Colon (tissue), 2 donors: ENCODE data around the gene MUC6.

ENCODE experiments used
- FAIRE-seq: peaks from 2 replicates; lab custom pipeline; 2012; peaks lifted over from hg19 to GRCh38; lab: Jason Lieb, UNC
- donor health status: control.
- donor health status: control.

The MUC6 gene

DNA sequence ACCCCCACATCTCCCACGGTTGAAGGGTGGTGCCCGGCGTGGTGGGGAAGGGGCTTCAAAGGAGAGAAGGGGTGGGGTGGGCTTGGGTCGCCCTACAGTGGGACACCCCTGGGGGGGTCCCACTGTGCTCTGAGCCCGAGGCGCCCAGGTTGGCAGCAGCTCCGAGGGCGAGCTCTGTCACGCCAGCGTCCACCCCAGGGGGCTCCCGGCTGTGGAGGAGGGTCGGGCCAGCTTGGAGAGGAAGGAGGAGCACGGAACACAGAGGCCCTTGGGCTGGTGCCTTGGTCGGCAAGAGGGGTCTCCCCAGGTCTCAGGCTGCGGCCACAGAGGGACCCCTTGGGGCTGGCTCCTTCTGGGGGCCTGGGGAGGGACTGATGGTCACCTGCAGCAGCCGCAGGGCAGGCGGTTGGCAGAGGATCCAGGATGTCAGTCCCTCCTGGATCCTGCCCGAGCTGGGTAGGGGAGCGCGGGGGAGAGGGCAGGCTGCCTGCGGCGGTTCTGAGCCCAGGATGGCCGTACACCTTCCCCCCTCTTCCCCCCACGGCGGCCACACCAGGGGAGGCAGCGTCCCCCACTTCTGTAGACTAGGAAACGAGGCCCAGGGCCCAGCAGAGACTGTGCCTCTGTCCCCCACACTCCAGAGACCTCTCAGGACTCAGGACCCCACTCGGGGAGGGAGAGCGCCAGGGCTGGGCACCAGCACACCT, 788 bp downstream of the MUC6 start:
- FAIRE-seq, result no peak

DNA sequence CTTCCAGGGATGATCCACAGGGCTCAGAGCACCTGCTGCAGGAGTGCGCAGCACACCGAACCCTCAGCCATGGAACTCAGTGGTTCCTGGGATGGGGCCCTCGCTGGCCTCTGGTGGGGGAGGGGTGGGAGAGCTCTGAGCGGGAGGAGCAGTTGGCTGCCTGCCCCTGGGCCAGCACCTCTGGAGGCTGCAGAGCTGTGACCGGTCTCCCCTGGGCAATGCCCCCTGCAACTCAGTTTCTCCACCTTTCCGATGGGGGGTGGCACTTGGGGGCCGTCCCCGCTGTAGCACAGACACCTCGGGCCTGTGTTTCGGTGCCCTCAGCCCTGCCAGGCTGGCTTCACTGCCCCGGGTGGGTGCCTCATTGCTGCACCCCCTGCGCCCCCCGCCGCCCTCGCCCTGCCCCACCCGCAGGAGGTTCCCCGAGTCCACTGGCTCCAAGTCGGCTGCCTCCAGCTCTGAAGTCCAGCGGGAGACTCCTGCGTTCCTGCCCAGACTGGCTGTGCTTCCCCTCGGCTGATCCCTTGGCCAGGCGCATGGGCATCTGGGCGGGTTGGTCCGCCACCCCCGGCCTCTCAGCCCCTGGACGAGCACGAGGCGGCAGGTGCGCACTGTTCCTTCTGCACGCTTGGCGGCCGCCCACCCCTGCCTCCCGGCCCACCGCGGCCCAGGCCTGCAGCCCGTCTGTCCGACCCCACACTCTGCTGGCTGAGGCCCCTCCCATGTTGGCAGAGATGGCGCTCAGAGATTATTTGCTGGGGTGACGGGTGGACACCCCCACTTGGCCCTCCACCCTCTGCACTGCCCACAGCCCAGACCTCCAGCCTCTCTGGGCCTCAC, 1.8 kb downstream of the MUC6 start:
- no peak for FAIRE-seq

DNA sequence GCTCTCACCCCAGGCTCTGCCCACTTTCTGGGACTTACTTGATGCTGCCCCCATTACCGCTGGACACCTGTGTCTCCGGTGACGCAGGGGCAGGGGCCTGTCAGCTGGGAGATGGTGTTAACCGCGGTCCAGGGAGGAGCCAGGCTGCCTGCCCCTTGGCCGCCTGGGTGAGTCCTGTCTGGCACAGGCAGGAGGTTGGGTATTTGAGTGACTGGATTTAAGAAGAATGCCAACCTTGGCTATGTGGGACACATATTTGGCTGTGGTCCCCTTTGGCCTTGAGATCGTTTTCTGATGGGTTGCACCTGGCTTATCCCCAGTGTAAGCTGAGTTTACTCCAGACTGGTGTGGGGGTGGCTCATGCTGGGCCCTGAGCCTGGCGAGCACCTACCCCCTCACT, 2.5 kb downstream of the MUC6 start:
- FAIRE-seq, result no peak

DNA sequence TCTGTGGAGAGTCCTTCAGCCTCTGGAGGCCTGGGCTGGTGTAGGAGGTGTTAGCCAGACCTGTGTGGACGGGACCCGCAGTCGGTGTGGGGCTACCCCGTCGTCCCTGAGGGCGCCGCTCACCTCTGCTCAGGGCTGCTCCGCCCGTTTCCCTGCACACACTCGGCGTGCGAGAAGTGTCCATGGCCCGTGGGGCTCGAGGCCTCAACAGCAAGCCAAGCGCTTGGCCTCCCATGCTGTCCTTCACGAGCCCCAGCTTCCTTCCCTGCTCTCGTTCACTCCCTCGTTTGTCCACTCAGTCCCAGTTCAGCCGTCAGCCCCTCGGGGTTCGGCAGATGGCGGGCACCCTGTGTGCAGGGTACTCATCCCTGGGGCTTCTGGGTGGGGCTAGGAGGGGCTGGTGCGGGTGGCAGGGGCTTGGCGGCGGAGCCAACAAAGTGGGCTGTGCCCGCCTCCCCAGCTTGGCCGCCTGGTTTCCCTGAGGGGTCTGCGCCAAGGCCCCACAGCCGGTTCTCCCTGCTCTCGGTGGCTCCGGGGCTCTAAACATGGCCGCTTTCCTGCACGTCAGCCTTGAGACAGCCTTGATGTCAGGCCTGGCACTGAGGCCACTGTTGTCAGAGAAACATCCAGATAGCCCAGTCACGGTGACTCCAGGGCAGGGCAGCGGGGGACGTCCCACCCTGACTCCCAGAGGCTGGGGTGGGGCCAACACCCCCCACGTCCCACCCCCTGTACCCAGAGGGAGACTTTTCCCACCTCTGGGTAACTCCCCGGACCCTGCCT, 3.3 kb downstream of the MUC6 start:
- no peak for FAIRE-seq

DNA sequence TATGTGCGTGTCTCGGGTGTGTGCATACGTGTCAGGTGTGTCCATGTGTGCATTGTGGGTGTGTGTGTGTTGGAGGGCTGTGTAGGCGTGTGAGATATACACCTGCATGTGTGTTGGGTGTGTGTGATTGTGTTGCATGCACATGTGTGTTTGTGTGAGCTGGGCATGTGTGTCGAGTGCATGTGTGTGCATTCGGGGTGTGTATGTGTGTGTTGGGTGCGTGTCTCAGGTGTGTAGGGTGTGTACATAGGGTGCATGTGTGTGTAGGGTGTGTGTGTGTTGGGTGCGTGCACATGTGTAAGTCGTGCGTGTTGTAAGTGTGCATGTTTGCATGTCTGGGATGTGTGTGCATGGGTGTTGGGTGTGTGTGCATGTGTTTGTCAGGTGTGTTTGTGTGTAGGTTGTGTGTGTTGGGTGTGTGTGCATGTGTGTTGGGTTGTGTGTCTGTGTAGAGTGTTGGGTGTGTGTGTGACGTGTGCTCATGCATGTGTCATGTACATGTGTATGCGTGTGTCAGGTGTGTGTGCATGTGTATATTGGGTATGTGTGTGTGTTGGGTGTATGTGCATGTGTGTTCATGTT, 4.1 kb downstream of the MUC6 start:
- FAIRE-seq, result no peak

DNA sequence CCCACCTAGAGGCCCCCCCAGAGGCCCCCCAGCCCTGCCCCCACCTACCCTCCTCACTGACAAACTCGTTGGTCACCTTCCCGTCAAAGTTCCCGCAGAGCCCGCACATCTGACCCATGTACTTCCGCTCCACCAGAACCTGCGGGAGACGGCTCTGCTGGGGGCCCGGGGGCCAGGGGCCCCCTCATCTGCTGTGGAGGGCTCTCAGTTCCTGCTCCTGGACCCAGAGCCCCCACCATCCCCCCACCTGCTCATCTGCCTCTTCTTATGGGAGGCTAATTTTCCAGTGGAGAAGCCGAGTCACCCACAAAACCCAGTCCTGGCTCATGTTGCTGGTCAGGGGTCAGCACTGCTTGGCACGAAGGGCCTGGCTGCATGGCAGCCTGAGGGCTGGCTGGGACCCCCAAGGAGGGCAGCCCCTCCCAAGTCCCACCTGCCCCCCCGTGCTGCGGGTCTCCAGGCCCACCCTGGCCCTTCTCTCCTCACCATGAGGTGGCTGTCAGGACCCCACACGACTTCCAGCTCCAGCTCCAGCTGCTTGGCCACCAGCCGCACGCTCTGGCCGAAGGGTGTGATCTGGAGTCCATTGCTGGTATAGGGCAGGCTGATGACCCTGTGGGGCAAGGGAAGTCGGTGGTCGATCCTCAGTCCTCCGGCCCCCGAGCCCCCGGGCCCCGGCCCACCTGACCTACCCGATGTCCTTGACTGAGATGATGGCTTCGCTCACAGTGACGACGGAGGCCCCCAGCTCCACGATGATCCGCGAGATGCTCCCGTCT, 5.2 kb downstream of the MUC6 start:
- FAIRE-seq, result no peak

DNA sequence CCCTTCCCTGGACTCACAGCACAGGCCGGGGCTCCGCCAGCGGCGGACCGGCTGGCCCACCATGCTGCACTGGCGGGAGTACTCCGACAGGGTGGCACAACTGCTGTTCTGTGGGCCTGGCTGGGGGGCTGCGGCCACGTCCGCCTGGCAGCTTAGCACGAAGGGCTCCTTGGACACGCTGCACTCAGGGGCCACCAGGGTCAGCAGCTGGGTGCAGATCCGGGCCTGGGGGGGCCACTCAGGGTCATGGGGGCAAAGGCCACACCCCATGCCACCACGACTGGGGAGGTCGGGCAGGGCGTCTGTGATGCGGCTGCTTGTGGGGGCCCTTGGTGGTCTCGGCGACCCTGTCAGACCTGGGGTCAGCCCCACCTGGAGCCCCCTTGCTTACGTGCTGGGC, 6.0 kb downstream of the MUC6 start:
- FAIRE-seq, result no peak

DNA sequence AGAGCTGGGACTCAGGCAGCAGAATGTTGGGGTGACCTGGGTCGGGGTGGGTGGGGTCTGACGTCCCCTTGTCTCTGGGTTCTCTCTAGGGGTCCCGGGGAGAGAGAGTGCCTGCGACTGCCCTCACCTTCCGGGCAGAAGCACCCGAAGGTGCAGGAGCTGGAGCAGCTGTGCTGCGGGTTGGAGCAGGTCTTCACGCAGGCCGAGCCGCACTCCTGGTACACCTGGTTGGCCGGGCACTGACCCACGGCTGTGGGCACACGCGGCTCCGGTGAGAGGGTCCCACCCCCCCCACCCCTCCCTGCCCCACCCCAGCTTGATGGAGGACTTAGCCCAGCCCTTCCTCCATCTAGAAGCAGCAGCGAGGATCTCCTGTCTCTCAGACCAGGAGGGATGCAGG, 6.4 kb downstream of the MUC6 start:
- FAIRE-seq, result no peak

DNA sequence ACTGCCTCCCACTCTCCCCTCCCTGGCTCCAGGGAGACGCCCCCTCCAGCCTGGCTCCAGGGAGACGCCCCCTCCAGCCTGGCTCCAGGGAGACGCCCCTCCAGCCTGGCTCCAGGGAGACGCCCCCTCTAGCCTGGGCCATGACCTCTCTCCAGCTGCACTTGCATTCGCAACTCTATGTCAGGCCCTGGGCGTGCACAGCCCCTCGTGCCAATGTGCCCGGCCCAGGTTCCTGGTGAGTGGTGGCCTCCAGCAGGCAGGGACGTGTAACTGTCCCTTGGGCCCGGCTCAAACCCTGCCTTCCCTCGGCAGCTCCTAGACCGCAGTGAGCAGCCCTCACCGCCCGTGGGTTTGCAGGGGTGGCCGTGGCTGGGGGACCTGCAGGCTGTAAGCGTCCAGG, 6.9 kb downstream of the MUC6 start:
- FAIRE-seq, result no peak

DNA sequence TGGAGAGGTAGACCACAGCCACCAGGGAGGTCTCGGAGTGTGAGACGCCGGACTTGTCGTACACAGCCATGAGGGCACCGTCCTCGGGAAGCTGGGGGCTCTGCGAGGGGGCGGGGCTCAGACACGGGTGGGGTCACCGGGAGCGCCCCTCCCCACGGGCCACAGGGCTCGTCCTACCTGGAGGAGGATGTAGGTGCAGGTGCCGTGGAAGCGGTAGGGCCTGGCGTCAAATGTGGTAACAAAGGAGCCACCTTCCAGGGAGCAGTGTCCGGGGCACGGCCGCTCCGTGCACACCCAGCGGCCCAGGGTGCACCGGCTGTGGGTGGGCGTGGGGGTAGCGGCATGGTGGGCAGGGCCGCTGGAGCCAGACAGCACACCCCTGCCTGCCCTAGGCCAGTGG, 7.5 kb downstream of the MUC6 start:
- no peak for FAIRE-seq

DNA sequence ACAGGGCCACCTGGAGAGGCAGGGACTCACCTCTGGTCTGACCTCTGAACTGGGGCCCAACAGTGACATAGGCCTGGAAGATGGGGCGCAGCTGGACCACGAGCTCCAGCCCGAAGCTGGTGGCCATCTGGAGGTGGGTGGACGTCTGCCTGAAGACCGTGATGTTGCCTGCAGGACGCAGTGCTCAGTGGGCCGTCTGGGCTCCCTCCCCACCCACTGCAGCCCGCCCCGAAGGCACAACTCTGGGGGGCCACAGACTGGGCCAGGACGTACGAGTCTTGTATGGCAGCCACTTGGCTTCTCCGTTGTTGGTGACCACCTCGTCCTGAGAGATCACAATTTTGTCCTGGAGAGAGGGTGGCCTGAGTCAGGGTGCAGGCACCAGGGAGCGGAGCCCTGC, 7.9 kb downstream of the MUC6 start:
- FAIRE-seq, result no peak

DNA sequence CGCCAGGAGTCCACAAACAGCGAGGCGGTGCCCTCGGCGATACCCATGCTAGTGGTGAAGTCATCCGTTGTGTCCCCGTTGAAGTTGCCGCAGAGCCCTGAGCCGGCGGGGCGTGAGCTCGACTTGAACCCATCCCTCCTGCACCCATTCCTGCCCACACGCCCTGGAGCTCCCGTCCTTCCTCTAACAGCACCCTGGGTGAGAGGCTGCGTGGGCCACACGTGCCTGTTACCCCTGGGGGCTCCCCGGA, 8.3 kb downstream of the MUC6 start:
- FAIRE-seq, result no peak

DNA sequence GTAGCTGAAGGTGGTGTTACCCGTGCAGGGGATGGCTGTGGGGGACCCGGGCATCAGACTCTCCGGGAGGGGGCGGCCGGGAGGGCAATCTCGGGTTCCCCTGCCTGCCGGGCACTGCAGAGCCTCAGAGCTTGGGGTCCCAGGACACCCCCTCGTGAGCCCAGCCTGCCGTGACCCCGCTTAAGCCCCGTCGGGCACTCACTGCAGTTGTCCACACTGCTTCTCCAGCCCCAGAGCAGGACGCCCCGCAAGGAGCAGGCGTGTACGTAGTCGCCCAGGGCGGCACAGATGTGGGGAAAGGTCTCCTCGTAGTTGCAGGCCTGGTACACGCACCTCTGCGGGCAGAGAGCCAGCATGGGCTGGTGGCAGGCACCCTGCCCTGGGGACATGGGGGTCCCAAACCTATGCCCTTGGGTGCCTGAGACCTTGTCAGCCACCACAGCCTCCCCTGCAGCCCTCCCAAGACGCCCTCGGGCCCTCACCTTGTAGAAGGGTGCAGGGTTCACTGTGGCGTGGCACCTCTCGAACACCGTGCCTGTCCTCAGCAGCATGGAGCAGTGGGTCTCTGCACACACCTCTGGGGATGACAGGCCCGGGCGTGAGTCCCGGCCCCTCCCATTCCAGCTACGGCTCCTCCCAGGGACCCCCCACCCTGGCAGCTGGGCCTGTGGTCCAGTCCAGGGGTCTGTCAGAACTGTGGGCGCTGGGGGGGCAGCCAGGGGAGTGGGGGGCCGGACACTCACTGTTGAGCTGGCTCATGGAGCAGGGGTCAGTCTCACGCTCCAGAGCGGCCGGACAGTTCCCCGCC, 8.8 kb downstream of the MUC6 start:
- no peak for FAIRE-seq

DNA sequence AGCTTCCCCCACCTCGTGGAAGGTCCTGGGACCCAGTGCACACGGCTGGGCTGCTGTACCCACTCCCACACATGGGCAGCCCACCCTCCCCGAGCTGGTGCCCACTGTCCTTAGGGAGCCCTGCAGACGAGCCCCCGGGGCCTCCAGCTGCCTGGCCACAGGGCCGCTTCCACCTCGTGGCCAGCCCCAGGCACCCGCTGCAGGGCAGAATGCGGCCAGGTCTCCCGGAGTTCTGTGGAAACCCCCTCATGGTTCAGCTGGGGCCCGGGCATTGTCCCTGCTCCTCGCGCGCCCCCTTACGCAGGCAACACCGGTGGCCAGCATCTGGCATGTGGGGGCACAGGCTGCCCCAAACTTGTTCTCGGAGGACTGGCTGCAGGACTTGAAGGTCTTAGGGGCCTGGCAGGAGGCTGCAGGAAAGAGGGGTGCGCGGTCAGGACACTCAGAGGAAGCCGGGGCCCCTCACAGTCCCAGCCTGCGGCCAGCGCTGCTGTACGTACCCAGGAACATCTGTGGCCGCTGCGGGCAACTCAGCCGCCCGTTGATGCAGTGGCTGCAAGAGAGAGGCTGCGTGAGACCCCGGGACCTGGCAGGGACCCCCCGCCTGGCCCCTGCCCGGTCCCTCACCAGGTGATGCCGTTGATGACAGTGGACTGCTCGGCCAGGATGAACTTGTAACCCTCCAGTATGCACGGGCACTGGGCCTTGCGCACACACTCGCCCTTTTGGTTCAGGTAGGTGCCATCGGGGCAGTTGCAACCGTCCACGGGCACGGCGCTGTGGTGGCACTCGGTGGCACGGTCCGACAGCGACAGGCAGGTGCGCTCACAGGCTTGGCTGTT, 9.7 kb downstream of the MUC6 start:
- FAIRE-seq, result no peak

DNA sequence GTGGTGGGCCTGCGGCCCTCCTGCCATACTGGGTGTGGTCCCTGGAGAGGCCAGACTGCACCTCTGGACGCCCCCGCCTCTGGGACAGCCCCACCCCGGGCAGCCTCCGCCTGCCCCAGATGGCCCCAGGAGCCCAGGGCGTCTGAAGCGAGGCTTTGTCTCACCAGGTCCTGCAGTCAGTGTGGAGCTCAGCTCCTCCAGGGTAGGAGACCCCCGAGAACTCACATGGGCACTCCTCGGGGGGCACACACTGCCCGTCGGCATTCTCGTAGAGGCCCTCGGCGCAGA, 10.4 kb downstream of the MUC6 start:
- FAIRE-seq, result no peak

DNA sequence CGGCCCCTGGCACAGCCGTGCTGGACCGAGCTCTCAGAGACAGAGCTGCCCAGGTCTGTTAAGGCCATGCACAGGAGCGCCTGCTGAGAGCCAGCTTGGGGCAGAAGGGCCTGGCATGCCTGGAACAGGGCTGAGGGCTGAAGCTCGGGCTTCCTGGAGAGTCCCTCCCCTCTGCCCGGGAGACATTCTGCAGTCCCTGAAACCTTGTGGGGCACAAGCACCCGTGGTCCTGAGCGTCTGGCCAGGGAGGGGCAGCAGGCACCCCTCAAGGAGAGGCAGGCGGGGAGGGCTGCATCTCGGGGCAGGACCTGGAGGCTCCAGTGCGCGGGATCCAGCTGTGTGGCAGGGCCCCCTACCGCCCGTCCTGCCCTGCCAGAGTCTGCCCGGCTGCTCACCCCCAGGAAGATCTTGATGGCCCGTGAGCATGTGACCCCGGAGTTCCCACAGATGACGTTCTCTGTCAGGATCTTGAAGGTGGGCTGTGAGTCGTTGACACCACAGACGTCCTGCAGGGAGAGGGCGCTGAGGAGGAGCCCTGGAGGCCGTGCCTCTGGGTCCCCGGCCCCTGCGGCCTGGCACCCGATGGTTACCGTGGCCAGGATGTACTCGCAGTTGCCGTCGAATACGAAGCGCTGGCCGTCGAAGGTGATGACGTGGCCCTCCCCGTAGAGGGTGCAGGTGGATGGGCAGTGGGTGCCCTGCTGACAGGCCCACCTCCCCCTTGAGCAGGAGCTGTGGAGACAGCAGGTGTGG, 10.9 kb downstream of the MUC6 start:
- no peak for FAIRE-seq

DNA sequence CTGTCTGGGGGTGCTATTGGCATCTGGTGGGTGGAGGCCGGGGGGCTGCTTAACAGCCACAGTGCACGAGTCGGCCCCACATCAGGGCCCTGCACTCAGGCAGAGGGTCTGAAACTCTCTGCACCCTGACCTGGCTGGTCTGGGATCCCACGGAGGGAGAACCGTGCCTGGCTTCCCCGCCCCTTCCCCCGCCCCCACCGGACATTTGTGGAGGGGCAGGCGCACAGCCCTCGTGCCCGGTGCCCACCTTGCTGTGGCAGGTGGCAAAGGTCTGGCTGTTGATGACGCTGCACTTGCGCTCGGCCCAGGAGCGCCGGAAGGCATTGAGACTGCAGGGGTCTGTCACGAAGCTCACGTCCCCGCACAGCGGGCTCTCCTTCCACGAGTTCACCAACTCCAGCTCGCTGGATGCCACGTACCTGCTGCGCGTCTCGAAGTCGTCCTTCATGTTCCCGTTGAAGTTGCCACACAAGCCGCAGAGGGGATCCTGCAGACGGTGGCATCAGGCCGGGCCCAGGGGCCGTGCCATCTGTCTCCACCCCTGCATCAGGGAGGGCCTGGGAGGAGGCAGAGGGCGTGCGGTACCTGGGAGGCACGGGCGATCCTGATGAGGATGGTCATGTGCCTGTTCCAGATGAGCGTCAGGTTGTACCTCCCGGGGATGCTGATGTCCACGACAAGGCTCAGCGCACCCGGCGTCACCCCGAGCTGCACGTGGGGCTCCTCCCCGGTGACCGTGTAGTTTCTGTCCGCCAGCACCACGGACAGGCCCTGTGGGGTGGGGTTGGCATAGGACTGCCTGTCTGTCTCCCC, 11.7 kb downstream of the MUC6 start:
- no peak for FAIRE-seq

DNA sequence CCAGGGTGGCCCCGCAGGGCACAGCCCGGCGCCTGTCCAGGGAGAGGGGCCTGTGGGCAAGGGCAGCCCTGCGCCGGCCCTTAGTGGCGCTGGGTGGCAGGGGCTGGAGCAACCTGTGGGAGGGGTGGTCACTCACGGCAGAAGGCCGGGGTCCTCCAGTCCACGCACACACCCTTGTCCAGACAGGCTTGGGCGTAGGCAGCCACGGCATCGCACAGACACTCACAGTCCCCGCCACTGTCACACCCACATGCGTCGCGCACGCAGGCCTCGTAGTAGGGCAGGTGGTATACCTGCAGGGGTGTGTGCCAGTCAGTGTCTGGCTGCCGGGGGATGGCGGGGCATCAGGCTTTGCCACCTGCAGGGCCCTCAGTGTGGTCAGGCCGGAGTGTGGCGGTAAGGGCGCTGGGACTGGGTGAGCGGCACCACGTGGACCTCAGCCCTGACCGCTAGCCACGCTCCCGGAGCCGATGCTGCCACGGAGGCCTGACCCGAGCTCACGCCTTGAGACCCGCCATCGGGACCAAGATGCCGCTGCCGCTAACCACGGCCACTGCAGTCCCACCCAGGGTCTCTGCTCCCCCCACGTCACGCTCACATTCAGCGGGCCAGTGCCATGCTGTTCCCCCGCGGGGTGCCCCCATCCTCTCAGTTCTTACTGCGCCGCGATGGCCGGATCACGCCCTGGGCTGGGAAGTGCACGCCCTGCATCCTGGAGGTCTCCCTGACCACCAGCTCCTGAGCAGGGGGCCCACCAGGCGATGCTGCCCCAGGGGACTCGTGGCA, 12.5 kb downstream of the MUC6 start:
- FAIRE-seq, result no peak
